Mesodermal cell (in vitro differentiated cells): Measurements from ENCODE around the gene KLHL26.

Experiments
- H3K27ac ChIP-seq: 2 replicates; pipeline ENCODE4 v1.7.0; 2013; ENCODE audit warnings: mild to moderate bottlenecking, low read depth, low read length, moderate library complexity; ENCODE audit not compliant: severe bottlenecking
- H3K36me3 ChIP-seq: 2 replicates; pipeline ENCODE4 v1.7.1; 2013; ENCODE audit warnings: mild to moderate bottlenecking, low read length, moderate library complexity; ENCODE audit not compliant: control insufficient read depth, insufficient read depth
- H3K4me1 ChIP-seq: one replicate; pipeline ENCODE4 v1.7.1; 2013; ENCODE audit warnings: mild to moderate bottlenecking, low read length; ENCODE audit not compliant: insufficient read depth, control insufficient read depth, poor library complexity, severe bottlenecking
- H3K4me3 ChIP-seq: 2 replicates; pipeline ENCODE4 v1.7.0; 2013; ENCODE audit warnings: low read length, control low read depth, mild to moderate bottlenecking; ENCODE audit not compliant: insufficient read depth, poor library complexity, severe bottlenecking; ENCODE audit errors: extremely low read depth
- H3K9me3 ChIP-seq: 2 replicates; pipeline ENCODE4 v1.7.1; 2013; ENCODE audit warnings: mild to moderate bottlenecking, low read length, moderate library complexity; ENCODE audit not compliant: control insufficient read depth
- WGBS, 2 experiments: methylation state at CpG; one replicate each; pipeline ENCODE4 v1.1.5; 2013; ENCODE audit warnings: missing lambda C conversion rate in 2 of 2; ENCODE audit not compliant: insufficient coverage in 2 of 2; 5-methylcytosine and 5-hydroxymethylcytosine counted together

KLHL26 gene

DNA sequence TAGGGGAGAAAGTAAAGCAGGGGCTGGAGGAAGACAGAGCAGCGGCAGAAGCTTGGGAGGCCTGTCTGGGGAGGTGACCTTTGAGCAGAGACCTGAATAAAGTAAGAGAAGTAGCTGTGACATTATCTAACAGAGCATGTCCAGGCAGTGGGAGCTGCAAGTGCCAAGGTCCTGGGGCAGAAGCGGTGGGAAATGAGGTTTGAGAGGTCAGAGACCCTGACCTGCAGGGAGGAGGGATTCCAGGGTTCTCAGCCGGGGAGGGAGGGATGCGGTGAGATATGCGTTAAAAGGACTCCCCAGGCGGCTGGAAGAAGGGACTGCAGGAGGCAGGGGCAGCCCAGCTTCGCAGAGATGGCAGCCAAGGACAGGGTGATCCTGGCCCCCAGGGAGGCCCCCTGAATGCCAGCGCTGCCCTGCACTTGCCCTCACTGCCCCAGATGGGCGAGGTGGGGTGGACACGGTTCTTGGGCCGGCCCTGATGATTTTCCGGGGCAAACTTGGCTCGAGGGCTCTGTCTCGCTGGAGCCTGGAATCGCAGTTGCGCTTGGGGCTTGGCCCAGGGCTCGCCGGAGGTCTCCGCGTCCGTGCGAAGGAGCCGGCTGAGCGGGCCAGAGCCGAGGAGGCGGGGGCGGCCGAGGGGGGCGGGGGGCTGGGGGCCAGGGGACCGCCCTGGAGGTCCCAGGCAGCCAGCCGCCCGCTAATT lies 33.4 kb upstream of the KLHL26 start:
- H3K4me1 ChIP-seq = peaks cover 28% of the 10 kb centered on the region
- no peak overlapping the region for H3K4me3 ChIP-seq
- peaks cover 3% of the 10 kb centered on the region for H3K36me3 ChIP-seq
- no peak overlapping the region for H3K27ac ChIP-seq
- no peaks in the 10 kb centered on the region for H3K9me3 ChIP-seq
- 10% methylated on average over 20 to 31 of the region's 32 CpGs for WGBS, 2 experiments

DNA sequence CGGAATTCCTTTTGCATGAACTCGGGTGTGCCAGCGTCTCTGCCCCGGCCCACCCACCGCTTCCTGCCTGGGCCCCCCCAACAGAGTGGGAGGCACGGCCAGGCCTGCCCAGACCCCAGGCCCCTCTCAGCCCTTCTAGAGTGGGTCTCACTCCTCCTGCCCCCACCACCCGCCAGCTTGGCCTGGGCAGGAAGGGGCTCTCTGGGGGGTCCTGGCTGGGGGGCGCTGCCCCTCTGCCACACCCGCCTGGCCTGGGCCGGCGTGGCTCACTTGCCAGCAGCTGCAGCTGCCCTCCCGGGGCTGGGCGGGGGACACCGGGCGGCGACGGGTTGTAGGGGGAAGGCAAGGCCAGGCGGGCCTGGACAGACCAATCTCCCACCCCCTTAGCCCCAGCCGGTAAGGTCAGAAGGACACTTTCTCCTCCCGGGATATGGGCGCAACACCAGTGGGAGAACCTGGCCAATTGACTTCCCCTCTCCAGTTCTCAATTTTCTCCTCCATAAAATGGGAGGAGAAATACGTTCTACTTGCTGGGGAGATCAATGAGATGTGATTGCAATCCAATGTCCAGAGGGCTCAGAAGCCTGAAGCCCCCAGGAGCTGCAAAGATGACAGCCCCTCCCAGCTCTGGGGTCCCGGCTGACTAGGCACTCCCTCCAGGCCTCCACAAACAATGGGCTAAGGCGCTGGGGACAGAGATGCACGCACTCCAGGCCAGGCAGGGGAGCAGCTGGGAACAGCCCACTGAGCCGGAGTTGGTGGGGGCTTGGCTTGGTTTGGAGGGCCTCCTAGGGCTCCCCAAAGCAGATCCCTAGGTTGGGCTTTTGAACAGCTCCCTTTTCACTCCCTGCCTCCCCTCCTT lies 32.6 kb upstream of the KLHL26 start:
- Histone ChIP-seq H3K27ac (no peak overlapping the region), H3K4me3 (no peak overlapping the region), H3K4me1 (peaks cover 29% of the 10 kb centered on the region), H3K36me3 (peaks cover 3% of the 10 kb centered on the region), H3K9me3 (no peaks in the 10 kb centered on the region)
- WGBS, 2 experiments = 5 to 8% methylated on average over 14 to 15 of the region's 26 CpGs

DNA sequence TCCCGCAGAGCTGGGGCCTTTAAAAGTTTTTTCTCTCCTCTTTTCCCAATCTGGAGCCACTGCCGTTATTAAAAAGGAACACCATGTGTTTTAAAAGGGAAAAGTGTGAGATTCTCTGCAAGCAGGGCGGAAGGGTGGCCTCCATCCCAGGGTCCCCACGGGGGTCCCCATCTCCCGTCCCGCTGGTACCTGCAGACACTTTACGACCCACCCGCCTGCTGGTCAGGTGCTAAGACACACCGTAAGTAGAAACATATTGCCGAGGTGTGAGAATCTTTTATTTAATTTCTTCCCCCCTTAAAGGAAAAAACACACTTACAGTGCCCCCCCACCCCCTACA lies 32.0 kb upstream of the KLHL26 start:
- WGBS, 2 experiments = 7 to 14% methylated on average over 3 to 5 of the region's 10 CpGs
- Histone ChIP-seq H3K4me1 (peaks cover 29% of the 10 kb centered on the region), H3K27ac (no peak overlapping the region), H3K4me3 (peak overlapping the region; percentile 2), H3K36me3 (peaks cover 3% of the 10 kb centered on the region), H3K9me3 (no peaks in the 10 kb centered on the region)

DNA sequence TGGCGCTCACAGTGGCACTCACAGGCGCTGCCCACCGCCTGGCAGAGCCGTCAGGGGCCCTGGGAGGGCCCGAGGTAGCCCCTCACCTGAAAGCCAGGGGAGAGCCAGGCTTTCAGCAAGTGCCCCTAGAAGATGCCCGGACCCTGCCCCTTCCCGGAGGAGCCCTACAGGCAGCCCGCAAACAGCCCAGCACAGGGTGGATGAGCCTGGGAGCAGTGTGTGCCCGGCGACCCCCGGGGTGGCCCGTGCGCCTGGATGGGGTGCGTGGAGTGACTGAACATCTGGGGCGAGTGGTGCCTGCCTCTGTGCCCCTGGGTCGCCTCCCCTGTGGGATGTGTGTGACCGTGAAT lies 31.7 kb upstream of the KLHL26 start:
- H3K4me3 ChIP-seq = peak overlapping the region; percentile 32

DNA sequence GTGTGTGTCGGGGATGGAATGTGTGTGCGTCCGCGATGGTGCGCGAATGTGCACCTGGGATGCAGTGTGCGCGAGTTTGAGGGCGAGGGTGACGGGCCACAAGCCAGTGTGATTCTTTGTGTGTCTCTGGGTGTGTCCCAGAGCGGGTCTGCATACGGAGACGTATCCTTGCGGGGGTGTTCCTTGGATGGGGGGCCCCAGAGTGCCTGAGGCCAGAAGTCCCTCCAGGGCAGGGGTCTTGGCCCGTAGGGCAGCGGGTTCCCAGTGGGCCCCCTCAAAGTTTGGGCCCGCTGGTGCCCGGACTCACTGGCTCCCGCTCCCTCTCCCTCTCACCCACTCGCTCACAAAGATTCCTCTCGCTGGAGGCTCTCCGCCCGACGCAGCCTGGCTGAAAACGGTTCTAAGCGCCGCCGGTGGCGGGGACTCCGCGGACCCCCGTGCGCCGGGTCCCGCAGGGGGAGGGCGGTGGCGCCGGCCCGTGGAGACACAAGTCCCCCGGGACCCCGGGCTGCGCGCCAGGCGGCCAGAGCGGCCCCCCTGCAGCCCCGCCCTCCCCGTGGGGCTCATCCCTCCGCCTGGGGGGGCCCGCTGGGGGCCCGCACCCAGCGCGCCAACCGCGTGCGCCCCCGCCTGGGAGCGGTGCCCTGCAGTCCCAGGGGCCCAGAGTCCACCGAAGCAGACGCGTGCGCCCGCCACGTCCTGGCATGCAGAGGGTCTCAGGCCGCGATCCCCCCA lies 31.1 kb upstream of the KLHL26 start:
- WGBS, 2 experiments = 4% methylated on average over 45 to 54 of the region's 65 CpGs
- H3K27ac ChIP-seq = no peak overlapping the region
- peaks cover 3% of the 10 kb centered on the region for H3K36me3 ChIP-seq
- H3K4me3 ChIP-seq = peak overlapping the region; percentile 32
- H3K4me1 ChIP-seq = peaks cover 35% of the 10 kb centered on the region
- no peaks in the 10 kb centered on the region for H3K9me3 ChIP-seq

More for the DNA sequence above, 31.7 kb upstream of the KLHL26 start:
- Histone ChIP-seq H3K27ac (no peak overlapping the region), H3K9me3 (no peaks in the 10 kb centered on the region), H3K36me3 (peaks cover 3% of the 10 kb centered on the region), H3K4me1 (peaks cover 30% of the 10 kb centered on the region)
- 12 to 16% methylated on average over 13 to 15 of the region's 17 CpGs for WGBS, 2 experiments

DNA sequence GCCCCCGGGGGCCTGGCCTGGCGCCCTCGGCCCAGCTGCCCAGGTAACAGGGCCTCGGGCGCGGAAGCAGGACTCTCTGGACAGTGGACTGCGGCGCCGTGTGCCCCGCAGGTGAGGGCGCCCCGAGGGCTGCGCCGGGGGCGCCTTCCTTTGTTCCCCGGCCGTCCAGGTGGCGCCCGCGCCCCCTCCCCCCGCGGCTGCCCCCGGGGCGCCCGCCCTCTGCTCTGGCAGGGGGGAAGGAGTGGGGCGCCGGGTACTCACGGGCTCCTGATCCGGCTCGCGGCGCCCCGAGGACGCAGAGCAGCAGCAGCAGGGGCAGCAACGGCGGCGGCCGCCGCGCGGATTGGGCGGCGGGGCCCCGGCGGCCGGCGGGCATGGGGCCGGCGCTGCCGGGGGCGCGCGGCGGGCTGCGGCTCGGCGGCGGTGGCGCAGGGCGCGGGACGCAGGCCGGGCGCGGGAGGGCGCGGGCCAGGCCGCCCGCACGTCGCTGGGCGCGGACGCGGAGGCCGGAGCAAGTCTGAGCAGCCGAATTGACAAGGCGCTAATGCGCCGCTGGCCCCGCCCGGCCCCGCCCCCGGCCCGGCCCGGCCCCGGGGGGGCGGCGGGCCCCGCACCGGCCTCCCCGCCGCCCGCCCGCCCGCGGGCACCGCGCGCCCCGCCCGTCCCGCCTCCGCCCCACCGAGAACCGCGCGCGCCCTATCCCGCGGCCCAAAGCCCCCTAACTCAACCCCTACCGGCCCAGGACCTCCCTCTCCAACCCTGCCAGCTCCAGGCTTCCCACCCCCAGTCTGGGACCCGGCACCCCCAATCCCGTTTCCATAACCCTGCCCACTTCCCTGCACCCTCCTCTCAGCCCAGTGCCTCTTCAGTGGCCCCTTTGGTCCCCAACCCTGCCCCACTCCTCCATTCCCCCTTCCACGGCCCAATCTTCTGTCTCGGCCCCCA lies 30.3 kb upstream of the KLHL26 start, which contains the start of gene CRLF1:
TSS of gene CRLF1 (minus strand) at position 519 of the 945 bp plus-strand sequence. CDS start at position 376, 143 bp downstream.
- peak within 1 kb of the TSS; percentile 32 for H3K4me3 ChIP-seq
- no peak within 1 kb of the TSS for H3K27ac ChIP-seq
- peaks cover 3% of the 10 kb centered on the region for H3K36me3 ChIP-seq
- WGBS, 2 experiments = 1 to 2% methylated on average over 62 to 65 of the region's 116 CpGs
- H3K4me1 ChIP-seq = peaks cover 41% of the 10 kb centered on the region
- H3K9me3 ChIP-seq = no peaks in the 10 kb centered on the region

DNA sequence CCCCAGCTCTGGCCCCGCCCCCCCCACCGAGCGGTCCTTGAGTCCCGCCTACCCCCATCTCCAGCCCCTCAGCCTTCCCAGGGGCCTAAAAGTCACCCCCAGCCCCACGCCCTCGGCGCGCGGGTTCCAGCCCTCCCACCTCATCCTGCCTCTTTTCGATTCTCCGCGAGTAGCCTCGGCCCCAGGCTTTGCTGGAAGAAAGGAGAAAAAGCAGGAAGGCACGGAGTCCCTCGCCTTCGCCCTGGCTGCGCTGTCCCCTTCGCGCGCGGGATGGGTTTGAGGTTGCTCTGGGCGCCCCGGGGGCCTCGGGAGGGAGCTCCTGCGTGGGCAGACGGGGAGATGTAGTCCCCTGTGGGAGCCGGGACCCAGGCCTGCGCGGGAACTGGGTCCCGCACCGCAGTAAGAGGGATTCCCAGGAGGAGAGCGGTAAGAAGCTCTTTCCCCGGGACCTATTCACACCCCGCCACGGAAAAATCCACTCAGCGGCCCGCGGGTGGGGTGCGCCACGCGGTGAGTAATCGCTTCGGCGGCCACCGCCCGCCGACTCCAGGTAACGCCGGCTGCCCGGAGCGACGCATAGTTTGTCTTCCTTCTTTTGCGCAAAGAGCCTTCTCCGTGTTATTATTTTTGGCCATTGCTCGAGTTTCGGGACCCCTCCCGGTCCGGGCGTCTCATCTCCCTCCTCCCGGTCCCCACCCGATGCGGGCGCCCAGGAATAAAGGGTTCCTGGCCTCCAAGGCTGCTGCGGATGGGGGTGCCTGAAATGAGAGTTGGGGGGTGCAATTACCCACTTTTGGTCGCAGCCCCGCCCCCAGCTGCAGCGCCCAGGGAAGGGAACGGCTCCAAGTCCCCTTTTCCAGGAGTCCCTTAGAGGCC lies 29.4 kb upstream of the KLHL26 start:
- H3K9me3 ChIP-seq = no peaks in the 10 kb centered on the region
- no peak overlapping the region for H3K27ac ChIP-seq
- no peaks in the 10 kb centered on the region for H3K36me3 ChIP-seq
- peaks cover 50% of the 10 kb centered on the region for H3K4me1 ChIP-seq
- WGBS, 2 experiments = 2% methylated on average over 42 to 43 of the region's 68 CpGs
- peak overlapping the region; percentile 18 for H3K4me3 ChIP-seq

DNA sequence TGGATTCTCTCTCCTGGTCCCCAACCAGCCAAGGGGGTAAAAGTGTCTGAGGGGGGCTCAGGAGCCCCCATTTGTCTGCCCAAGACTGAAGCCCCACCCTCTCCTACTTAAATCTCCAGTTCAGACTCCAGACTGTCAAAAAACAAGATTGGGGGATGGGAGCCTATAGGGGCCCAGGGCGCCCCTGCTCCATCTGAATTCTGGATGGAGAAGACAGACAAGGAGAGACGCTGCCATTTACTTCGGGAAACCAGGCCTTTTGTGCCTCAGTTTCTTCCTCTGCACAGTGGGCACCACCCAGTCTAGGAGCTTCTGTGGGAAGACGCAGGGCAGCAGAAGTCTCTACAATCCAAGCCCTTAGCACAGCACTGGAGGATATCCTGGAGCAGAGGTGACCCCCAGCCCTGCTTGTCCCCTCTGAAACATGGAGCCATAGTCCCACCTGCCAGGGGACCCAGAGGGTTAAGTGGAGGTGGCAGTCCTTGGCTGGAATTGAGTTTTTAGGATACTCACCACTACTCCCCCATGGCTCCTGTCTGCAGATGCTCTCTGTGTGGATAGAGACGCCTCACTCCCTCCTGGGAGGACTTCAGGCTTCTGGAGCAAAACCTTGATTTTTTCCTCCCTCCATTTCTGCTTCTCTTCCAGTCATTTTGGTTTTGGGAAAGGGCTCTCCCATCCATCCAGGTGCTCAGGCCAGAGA lies 28.6 kb upstream of the KLHL26 start:
- no peak overlapping the region for H3K4me3 ChIP-seq
- WGBS, 2 experiments = 34 to 38% methylated on average over 5 of the region's 5 CpGs
- no peak overlapping the region for H3K27ac ChIP-seq
- H3K36me3 ChIP-seq = no peaks in the 10 kb centered on the region
- H3K9me3 ChIP-seq = no peaks in the 10 kb centered on the region
- H3K4me1 ChIP-seq = peaks cover 56% of the 10 kb centered on the region
